GM21447 (cell line): ENCODE measurements around the gene CCND3.

Experiments
- ATAC-seq: cut with Tn5 transposase; IDR thresholded peaks from one replicate; pipeline ENCODE4 v1.9.1; 2021; ENCODE audit not compliant: unreplicated experiment

The CCND3 gene

GRCh38 chr6:41941280-41942066 is at the start of gene CCND3:
Gene CCND3 (minus strand): TSS chr6:41941808. CDS start chr6:41941649, 159 bp downstream.
- peak; percentile 73 for ATAC-seq

GRCh38 chr6:41986339-41986738 is 44.7 kb upstream of the CCND3 start:
- ATAC-seq, result no peak

GRCh38 chr6:41984623-41985022 is 43.0 kb upstream of the CCND3 start:
- no peak for ATAC-seq

- ATAC-seq, result peak; percentile 51
These were observed 35.3 kb upstream of the CCND3 start for GRCh38 chr6:41976794-41977484.

GRCh38 chr6:41975276-41975675 is 33.7 kb upstream of the CCND3 start:
- no peak for ATAC-seq

- no peak for ATAC-seq
These were observed 32.7 kb upstream of the CCND3 start for GRCh38 chr6:41974281-41974825.

- no peak for ATAC-seq
These were observed 31.2 kb upstream of the CCND3 start for GRCh38 chr6:41972826-41973225.

- no peak for ATAC-seq
These were observed 28.8 kb upstream of the CCND3 start for GRCh38 chr6:41970436-41970846.

- no peak for ATAC-seq
These were observed 26.0 kb upstream of the CCND3 start for GRCh38 chr6:41967312-41968287.

- no peak for ATAC-seq
These were observed 25.3 kb upstream of the CCND3 start for GRCh38 chr6:41966961-41967311.

- no peak for ATAC-seq
These were observed 24.8 kb upstream of the CCND3 start for GRCh38 chr6:41966214-41966920.

- no peak for ATAC-seq
These were observed 24.0 kb upstream of the CCND3 start for GRCh38 chr6:41965429-41966213.

- ATAC-seq, result no peak
These were observed 22.7 kb upstream of the CCND3 start for GRCh38 chr6:41964201-41964887.

GRCh38 chr6:41963371-41963770 is 21.8 kb upstream of the CCND3 start:
- ATAC-seq, result no peak

GRCh38 chr6:41960028-41960427 is 18.4 kb upstream of the CCND3 start:
- ATAC-seq, result no peak

GRCh38 chr6:41958022-41958856 is 16.6 kb upstream of the CCND3 start:
- no peak for ATAC-seq

- ATAC-seq, result no peak
These were observed 15.5 kb upstream of the CCND3 start for GRCh38 chr6:41957117-41957516.

- no peak for ATAC-seq
These were observed 13.8 kb upstream of the CCND3 start for GRCh38 chr6:41955412-41955811.
